ENCODE measurements around the gene CADPS2.

CADPS2 gene

DNA sequence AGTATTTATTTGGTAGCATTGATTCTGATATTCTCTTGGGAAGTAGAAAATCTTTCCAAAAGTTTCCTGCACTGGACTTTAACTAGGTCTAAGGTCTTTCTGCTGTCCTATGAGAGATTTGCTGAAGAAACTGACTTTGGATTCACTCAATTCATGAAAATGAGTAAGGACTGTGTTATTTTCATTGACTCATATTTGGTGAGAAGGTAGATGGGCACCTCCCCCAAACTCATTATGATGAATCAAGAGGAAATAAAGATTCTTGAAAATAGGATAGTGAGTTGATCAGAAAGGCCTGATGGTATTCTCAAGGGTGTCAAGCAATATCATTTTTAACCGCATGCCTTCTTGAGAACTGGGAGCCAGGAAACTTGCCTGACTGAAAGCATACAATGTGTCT is 297.6 kb downstream of the CADPS2 start:
- H3K4me3 ChIP-seq (ENCODE audit: low read depth, low read length), result no peak overlapping the region
- TF ChIP-seq, protein P1, sequence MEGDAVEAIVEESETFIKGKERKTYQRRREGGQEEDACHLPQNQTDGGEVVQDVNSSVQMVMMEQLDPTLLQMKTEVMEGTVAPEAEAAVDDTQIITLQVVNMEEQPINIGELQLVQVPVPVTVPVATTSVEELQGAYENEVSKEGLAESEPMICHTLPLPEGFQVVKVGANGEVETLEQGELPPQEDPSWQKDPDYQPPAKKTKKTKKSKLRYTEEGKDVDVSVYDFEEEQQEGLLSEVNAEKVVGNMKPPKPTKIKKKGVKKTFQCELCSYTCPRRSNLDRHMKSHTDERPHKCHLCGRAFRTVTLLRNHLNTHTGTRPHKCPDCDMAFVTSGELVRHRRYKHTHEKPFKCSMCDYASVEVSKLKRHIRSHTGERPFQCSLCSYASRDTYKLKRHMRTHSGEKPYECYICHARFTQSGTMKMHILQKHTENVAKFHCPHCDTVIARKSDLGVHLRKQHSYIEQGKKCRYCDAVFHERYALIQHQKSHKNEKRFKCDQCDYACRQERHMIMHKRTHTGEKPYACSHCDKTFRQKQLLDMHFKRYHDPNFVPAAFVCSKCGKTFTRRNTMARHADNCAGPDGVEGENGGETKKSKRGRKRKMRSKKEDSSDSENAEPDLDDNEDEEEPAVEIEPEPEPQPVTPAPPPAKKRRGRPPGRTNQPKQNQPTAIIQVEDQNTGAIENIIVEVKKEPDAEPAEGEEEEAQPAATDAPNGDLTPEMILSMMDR (IDR thresholded peaks at IDR 0.05; ENCODE audit: control insufficient read depth, extremely low read depth, insufficient read depth), result no peak
- no peak for DNase-seq (ENCODE audit: low read depth)

DNA sequence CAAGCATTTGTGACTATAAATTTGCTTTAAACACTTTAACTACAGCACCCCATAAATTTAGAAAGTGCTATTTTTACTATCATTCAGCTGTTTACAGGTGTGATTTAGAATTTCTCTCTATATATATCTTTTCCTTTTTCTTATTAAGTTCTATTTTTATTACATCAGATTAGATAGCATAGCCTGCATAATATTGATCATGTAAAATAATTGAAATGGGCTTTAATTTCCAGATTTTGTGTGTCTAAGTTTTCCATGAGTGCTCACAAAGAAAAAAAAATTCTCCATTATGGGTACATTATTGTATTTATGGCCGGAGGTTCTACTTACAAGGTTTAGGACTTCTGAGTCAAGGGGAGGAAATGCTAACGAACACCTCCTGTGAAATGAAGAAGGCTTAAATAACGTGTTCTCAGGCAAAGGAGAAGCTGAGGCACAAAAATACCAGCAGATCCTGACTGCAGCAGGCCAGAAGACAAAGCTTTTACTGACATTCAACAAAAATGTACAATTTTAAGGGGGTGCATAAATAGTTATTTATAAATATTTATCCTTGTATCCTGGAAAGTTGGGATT is 301.5 kb downstream of the CADPS2 start:
- no peak for DNase-seq (ENCODE audit: low read depth)
- no peak overlapping the region for H3K4me3 ChIP-seq (ENCODE audit: low read depth, low read length)
- TF ChIP-seq, protein P1 (IDR thresholded peaks at IDR 0.05; ENCODE audit: control insufficient read depth, extremely low read depth, insufficient read depth), result no peak

DNA sequence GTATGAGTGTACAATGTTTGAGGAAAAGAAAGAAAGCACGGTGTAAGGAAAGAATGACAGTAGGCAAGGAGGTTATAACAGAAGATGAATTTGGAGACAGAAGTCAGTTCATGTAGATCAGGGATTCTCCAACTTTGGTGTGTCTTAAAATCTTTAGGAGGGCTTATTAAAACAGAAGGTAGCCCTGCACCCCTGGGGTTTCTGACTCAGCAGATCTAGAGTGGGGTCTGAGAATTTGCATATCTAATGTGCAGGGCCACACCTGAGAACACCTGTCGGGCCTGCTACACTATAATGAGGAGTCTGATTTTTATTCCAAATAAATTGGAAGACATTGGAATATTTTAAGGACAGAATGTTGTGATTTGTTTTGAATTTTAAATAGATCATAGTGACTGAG is 307.9 kb downstream of the CADPS2 start:
- TF ChIP-seq, protein P1 (IDR thresholded peaks at IDR 0.05; ENCODE audit: control insufficient read depth, extremely low read depth, insufficient read depth), result no peak
- no peak overlapping the region for H3K4me3 ChIP-seq (ENCODE audit: low read depth, low read length)
- no peak for DNase-seq (ENCODE audit: low read depth)

DNA sequence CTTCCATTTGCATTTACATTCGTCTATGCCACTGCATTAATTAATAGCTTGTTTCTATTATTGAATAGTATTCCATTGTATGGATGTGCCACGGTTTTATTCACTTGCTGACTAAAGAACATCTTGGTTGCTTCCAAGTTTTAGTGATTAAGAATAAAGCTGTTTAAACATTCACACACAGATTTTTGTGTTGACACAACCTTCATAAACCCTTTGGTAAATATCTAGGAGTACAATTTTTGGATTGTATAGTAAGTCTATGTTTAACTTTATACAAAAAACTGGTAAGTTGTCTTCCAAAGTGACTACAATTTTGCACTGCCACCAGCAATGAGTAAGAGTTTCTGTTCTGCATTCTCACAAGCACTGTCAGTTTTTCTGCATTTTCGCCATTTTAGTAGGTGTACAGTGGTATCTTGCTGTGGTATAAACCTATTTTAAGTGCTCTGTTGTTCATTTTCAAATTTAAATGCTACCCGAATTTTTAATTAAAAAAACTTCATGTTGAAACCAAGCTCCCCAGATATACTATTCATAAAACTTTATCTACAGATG is 308.7 kb downstream of the CADPS2 start:
- no peak overlapping the region for H3K4me3 ChIP-seq (ENCODE audit: low read depth, low read length)
- TF ChIP-seq, protein P1 (IDR thresholded peaks at IDR 0.05; ENCODE audit: control insufficient read depth, extremely low read depth, insufficient read depth), result no peak
- DNase-seq (ENCODE audit: low read depth), result peak; percentile 81

DNA sequence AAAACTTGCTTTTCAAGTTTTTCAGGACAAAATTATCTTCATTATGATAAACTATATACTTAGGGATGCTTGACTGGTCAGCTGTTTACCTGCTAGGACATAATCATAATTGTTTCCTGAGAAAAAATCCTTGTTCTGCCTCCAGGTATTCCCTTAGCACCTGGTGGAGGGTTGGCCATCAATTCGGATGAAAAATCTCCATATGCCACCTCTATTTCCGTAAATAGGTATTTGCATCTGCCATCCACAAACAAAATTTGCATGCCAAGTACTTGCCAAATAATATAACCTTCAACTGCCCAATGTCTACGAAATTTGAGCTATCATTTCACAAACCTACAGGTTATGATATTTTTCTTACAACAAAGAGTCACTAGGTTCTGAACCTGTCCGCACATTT is 313.6 kb downstream of the CADPS2 start:
- no peak overlapping the region for H3K4me3 ChIP-seq (ENCODE audit: low read depth, low read length)
- TF ChIP-seq, protein P1 (IDR thresholded peaks at IDR 0.05; ENCODE audit: control insufficient read depth, extremely low read depth, insufficient read depth), result no peak
- DNase-seq (ENCODE audit: low read depth), result no peak

DNA sequence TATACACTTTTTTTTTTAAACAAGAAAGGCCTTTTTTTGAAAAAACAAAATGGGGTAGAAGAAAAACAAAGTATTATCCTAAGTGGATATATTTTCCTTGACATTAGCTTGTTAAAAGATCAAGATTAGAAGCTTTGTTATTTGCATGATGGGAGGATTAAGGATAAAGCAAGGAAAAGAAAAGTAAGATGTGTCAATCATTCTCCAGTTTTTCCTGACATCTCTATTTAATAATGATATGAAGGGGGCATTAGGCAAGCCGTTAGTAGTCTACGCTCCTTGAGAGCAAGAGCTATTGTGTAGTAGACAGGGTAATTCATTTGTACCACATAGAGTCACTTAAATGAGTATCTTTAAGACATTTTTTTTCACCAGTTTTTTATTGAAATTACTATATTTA is 324.9 kb downstream of the CADPS2 start:
- TF ChIP-seq, protein P1 (IDR thresholded peaks at IDR 0.05; ENCODE audit: control insufficient read depth, extremely low read depth, insufficient read depth), result no peak
- DNase-seq (ENCODE audit: low read depth), result no peak
- H3K4me3 ChIP-seq (ENCODE audit: low read depth, low read length), result no peak overlapping the region

All from LNCaP clone FGC (cell line).